Measurements from ENCODE around the gene PLXDC2. TPM values are rescaled to one million over a fixed set of nuclear protein-coding genes. Genes with fewer than 3 reads are reported as not detected.
"Not testable (repeated sequence)": the region's sequence is repeated elsewhere in the genome, so short reads cannot be mapped to it uniquely, and the experiment has no call there.

PLXDC2 gene
- total and polyA plus RNA-seq, 2 donors, result 25.9 to 72.7 TPM

DNA sequence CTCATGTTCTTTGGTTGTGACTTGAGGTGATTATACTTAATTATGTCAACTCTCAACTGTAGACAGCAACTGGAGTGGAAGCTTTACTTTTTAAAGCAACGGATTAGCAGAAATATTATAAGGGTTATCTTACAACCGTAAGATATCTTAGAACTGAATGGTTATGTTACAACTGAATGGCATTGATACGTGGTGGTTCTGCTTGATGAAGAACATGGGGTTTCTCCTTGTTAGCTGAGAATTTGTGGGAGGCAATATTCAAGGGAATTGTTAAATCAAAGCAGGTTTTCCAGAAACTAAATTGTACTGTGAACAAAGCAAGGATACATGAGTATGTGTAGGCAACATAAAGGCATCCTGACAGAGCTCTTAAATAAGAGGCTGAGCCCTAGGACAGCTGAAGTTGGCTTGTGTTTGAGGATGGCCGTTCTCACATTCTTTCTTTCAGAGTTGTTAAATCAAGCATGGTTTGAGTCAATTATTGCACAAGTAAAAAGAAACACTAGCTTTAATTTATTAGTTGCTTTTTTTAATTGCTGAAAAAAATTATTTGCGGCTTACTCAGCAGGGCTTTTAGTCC is 350.0 kb downstream of the PLXDC2 start:
- Histone ChIP-seq H3K4me3 (ENCODE audit: low read depth, low read length) (no peak overlapping the region), H3K4me1 (ENCODE audit: insufficient read depth) (no peaks in the 10 kb centered on the region), H3K36me3 (ENCODE audit: insufficient read depth) (no peaks in the 10 kb centered on the region), H3K27ac (ENCODE audit: low read depth) (no peak overlapping the region)
- DNase-seq (ENCODE audit: extremely low spot score), result no peak
- 83% methylated on average over 5 of the region's 5 CpGs for WGBS

DNA sequence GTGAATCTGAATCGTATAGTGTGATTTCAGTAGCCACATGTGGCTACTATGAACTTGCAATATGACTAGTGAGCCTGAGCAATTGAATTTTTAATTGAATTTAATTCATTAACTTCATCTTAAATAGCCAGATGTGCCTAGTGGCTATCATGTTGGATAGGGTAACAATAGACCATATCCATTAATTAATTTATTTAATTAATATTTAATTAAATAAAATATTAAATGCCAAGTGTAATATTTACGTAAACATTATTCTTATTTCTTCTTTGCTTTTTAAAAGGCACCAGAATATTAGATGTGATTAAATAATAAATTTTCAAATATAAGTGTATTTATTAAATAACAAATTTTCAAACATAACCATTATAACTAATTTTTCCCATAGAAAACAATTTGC is 354.4 kb downstream of the PLXDC2 start:
- no peak overlapping the region for H3K27ac ChIP-seq (ENCODE audit: low read depth)
- 97% methylated on average over 2 of the region's 2 CpGs for WGBS
- no peaks in the 10 kb centered on the region for H3K36me3 ChIP-seq (ENCODE audit: insufficient read depth)
- no peaks in the 10 kb centered on the region for H3K4me1 ChIP-seq (ENCODE audit: insufficient read depth)
- no peak for DNase-seq (ENCODE audit: extremely low spot score)
- no peak overlapping the region for H3K4me3 ChIP-seq (ENCODE audit: low read depth, low read length)

DNA sequence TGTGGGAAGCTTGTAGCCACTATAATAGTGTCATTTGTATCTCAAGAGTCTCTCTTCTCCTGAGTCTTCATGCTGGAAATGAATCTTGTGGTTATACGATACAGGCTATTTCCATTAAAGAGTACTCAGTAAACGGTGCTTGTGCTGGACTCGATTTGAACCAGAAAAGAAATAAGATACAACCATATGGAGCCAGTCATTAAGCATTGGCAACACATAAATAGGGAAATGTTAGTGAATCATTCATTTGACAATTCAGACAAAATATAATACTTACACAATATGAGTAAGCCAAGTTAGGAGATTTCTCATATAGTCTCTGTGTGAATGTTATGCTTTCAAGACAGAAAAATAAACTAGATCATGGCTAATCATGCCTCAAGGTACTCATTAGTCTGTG is 356.8 kb downstream of the PLXDC2 start:
- no peak overlapping the region for H3K27ac ChIP-seq (ENCODE audit: low read depth)
- H3K4me3 ChIP-seq (ENCODE audit: low read depth, low read length), result no peak overlapping the region
- peaks cover 3% of the 10 kb centered on the region for H3K36me3 ChIP-seq (ENCODE audit: insufficient read depth)
- no peak for DNase-seq (ENCODE audit: extremely low spot score)
- H3K4me1 ChIP-seq (ENCODE audit: insufficient read depth), result no peaks in the 10 kb centered on the region
- 74% methylated on average over 3 of the region's 3 CpGs for WGBS

DNA sequence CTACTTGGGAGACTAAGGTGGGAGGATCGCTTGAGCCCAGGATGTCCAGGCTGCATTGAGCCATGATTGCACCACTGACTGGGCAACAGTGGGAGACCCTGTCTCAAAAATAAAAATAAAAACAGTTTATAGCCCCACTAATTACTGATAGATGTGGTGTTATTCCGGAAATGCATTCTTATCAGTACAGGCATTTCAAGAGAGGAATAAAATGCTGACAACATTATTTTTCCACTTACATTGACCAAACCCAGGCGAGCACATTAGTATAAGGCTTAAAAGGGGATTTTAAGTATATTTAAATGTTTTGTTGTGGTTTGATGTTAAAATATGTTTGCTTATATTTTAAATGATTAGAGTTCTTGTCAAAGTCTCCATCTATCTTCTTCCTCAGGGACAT is 359.5 kb downstream of the PLXDC2 start:
- Histone ChIP-seq H3K36me3 (ENCODE audit: insufficient read depth) (peaks cover 4% of the 10 kb centered on the region), H3K4me1 (ENCODE audit: insufficient read depth) (no peaks in the 10 kb centered on the region), H3K4me3 (ENCODE audit: low read depth, low read length) (no peak overlapping the region), H3K27ac (ENCODE audit: low read depth) (no peak overlapping the region)
- DNase-seq (ENCODE audit: extremely low spot score), result no peak
- WGBS, result 77% methylated on average over 3 of the region's 3 CpGs

DNA sequence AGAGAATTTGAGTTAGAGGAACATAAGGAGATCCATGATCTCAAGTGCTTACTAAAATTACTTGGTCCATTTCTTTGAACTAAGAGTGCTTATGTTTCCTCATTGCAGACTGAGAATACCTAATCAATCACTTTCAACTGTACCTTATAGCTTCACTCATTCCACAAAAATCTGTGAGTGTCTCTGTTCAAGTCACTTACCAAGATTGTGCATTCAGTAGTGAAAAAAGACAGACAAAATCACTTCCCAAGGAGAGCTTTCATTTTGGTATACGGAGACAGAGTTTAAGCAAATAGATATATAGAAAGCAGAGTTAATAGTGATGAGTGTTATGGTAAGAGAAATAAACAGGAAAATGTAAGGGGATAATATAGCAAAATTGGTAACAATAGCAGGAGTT is 364.5 kb downstream of the PLXDC2 start:
- DNase-seq (ENCODE audit: extremely low spot score), result no peak
- 95% methylated on average over 1 of the region's 1 CpG for WGBS
- Histone ChIP-seq H3K4me3 (ENCODE audit: low read depth, low read length) (no peak overlapping the region), H3K4me1 (ENCODE audit: insufficient read depth) (no peaks in the 10 kb centered on the region), H3K27ac (ENCODE audit: low read depth) (no peak overlapping the region), H3K36me3 (ENCODE audit: insufficient read depth) (peaks cover 4% of the 10 kb centered on the region)

DNA sequence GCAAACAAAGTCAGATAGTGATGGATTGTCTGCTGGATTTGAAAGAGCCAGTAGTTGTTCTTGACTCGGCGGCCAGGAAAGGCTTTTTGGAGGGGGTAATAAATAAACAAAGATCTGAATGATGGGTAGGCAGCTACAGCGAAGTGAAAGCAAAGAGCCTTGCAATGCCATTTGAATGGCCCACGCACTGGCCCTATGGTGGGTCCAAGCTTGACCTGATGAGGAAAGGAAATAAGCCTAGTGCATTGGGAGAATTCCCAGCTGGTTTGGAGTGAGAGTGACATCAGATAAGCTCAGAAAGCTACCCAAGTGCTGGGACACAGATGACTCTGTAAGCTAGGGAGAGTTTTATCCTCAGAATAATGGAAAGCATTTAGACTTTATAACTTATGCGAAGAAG is 365.2 kb downstream of the PLXDC2 start:
- no peak for DNase-seq (ENCODE audit: extremely low spot score)
- WGBS, result 86% methylated on average over 5 of the region's 5 CpGs
- Histone ChIP-seq H3K4me3 (ENCODE audit: low read depth, low read length) (no peak overlapping the region), H3K4me1 (ENCODE audit: insufficient read depth) (no peaks in the 10 kb centered on the region), H3K36me3 (ENCODE audit: insufficient read depth) (peaks cover 4% of the 10 kb centered on the region), H3K27ac (ENCODE audit: low read depth) (no peak overlapping the region)

DNA sequence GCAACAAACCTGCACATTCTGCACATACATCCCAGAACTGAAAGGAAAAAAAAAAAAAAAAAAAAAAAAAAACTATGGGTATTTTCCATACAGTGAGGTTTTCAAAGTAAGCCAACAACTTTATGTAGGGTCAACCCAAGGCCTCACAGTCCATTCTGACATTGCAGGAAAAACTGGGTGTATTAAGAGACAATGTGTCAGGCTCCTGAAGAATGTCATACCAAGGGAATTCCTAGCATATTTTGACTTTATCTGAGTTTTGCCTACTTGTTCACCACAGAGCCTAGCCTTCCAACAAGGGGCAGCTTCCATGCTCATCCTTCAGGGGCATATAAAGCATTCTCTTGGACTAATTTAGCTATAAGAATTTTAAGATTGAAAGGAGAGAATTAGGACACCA is 368.9 kb downstream of the PLXDC2 start:
- Histone ChIP-seq H3K27ac (ENCODE audit: low read depth) (no peak overlapping the region), H3K4me1 (ENCODE audit: insufficient read depth) (no peaks in the 10 kb centered on the region), H3K4me3 (ENCODE audit: low read depth, low read length) (no peak overlapping the region), H3K36me3 (ENCODE audit: insufficient read depth) (no peaks in the 10 kb centered on the region)
- no peak for DNase-seq (ENCODE audit: extremely low spot score)

DNA sequence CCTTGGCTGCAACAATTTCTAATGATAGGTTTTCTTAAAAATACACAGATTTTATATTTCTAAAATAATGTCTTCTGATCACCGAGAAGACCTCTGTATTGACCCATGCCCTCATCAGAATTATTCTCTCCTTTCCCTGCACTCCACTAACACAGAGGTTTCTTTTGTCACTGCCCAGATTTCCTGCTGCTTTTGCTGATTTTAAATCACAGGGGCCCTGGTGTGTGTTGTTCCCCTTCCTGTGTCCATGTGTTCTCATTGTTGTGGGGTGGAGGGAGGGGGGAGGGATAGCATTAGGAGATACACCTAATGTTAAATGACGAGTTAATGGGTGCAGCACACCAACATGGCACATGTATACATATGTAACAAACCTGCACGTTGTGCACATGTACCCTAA is 375.2 kb downstream of the PLXDC2 start:
- H3K4me3 ChIP-seq (ENCODE audit: low read depth, low read length); DNase-seq (ENCODE audit: extremely low spot score); H3K4me1 ChIP-seq (ENCODE audit: insufficient read depth); H3K36me3 ChIP-seq (ENCODE audit: insufficient read depth); H3K27ac ChIP-seq (ENCODE audit: low read depth): not testable (repeated sequence)
- 71% methylated on average over 3 of the region's 3 CpGs for WGBS

DNA sequence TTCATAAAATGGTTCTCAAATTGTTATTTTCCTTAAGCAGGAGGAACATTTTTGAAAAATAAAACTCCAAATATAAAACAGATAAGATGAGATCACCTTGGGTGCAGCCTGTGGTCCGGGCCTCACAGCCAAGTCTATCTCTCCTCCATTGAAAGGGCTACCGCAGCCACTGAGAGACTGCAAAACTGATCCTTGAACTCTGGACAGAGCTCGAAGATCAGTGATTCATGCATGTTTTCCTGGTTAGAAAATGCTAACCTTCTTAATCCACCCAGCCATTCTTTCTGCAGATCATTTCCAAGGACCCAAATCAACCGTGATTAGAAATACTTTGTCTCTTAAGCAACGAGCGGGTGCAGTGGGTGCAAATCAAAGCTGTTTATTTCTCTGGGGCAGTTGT is 378.8 kb downstream of the PLXDC2 start:
- DNase-seq (ENCODE audit: extremely low spot score), result no peak
- H3K36me3 ChIP-seq (ENCODE audit: insufficient read depth), result no peaks in the 10 kb centered on the region
- H3K4me1 ChIP-seq (ENCODE audit: insufficient read depth), result no peaks in the 10 kb centered on the region
- H3K4me3 ChIP-seq (ENCODE audit: low read depth, low read length), result no peak overlapping the region
- H3K27ac ChIP-seq (ENCODE audit: low read depth), result no peak overlapping the region
- WGBS, result 90% methylated on average over 6 of the region's 6 CpGs

DNA sequence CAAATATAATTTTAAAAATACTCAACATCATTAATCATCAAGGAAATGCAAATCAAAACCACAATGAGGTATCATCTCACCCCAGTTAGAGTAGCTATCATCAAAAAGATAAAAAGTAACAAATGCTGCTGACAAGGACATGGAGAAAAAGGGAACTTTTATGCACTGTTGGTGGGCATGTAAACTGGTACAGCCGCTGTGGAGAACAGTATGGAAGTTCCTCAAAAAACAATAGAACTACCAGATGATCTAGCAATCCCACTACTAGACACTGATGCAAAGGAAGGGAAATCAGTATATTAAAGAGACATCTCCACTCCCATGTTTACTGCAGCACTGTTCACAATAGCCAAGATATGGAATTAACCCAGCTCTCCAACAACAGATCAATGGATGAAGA is 384.5 kb downstream of the PLXDC2 start:
- H3K4me3 ChIP-seq (ENCODE audit: low read depth, low read length), result no peak overlapping the region
- 82% methylated on average over 1 of the region's 1 CpG for WGBS
- no peaks in the 10 kb centered on the region for H3K36me3 ChIP-seq (ENCODE audit: insufficient read depth)
- no peak for DNase-seq (ENCODE audit: extremely low spot score)
- no peaks in the 10 kb centered on the region for H3K4me1 ChIP-seq (ENCODE audit: insufficient read depth)
- no peak overlapping the region for H3K27ac ChIP-seq (ENCODE audit: low read depth)

DNA sequence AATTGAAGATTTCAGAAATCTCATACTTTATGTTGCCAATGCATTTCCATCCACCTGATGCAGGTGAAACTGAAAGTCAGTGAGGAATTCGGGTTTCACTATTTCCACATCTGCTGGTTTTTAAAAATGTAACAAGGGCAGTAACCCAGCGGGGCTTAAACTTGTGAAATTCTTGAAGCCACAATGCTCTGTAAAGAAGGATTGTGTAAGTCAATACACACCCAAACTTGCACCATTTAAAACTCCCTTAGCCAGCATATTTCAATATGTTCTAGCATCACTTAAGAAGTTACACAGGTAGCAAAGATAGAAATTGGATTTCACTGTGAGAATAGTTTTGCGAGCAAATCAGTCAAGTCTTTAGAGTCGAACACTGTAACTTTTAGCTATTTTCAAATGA is 386.1 kb downstream of the PLXDC2 start:
- WGBS, result 98% methylated on average over 4 of the region's 4 CpGs

DNA sequence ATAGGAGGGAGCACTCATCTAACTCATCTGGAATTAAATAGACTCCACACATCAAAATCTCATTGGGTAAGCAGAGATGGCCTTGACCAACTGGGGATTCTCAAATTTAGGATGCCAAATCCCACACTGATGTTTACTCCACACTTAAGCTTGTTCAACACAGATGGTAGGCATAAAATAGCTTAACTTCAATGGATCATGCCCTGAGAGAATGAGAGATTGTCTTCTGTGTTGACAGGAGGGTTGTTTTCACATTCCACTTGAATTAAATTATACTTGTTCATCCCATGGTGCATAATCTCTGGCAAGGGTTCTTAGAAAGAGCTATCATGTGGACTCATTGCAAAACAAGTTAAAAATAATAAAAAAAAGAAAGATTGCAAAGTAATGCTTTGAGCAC is 391.4 kb downstream of the PLXDC2 start:
- Histone ChIP-seq H3K4me1 (ENCODE audit: insufficient read depth) (no peaks in the 10 kb centered on the region), H3K36me3 (ENCODE audit: insufficient read depth) (no peaks in the 10 kb centered on the region), H3K27ac (ENCODE audit: low read depth) (no peak overlapping the region), H3K4me3 (ENCODE audit: low read depth, low read length) (no peak overlapping the region)
- DNase-seq (ENCODE audit: extremely low spot score), result no peak

More for the DNA sequence above, 386.1 kb downstream of the PLXDC2 start:
- no peak for DNase-seq (ENCODE audit: extremely low spot score)
- Histone ChIP-seq H3K4me1 (ENCODE audit: insufficient read depth) (no peaks in the 10 kb centered on the region), H3K36me3 (ENCODE audit: insufficient read depth) (no peaks in the 10 kb centered on the region), H3K4me3 (ENCODE audit: low read depth, low read length) (no peak overlapping the region), H3K27ac (ENCODE audit: low read depth) (no peak overlapping the region)

DNA sequence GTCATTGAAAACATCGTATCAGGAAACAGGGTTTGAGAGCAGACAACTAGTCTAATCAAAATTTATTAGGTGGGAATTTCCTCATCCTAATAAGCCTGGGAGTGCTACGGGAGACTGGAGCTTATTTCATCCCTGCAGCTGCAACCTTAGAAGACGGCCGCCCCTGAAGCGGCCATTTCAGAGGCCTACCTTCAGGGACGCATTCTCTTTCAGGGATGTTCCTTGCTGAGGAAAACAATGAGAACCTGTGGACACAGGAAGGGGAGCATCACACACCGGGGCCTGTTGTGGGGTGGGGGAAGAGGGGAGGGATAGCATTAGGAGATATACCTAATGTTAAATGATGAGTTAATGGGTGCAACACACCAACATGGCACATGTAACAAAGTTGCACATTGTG is 392.9 kb downstream of the PLXDC2 start:
- WGBS, result 96% methylated on average over 7 of the region's 7 CpGs
- not testable (repeated sequence) for H3K4me3 ChIP-seq (ENCODE audit: low read depth, low read length); H3K4me1 ChIP-seq (ENCODE audit: insufficient read depth)

DNA sequence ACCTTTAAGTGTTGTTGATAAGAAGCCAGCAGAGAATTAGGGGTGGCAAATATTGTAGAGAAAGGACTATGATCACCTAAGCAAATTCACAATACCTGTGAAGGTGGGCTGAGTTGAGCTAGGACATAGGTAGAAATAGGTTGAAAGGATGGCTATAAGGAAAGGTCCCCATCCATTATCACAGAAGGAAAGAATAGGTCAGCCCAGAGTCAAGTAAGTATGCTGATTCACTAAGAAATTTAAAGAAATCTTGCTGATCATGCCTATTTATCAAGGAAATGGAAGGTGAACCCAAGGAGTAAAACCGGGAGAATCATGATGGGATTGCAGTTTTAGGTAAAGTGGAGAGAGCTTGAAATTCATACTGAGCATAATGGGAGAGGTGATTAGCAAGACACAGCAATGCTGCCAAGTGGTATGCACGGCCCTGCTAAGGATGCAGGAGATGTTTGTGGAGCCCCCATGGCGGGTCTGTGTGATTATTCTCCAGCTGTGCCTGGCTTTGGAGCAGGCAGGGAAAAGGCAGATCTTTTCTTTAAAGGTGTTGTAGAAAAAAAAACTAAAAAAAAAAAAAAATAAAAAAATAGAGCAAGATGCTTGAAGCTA is 399.4 kb downstream of the PLXDC2 start:
- WGBS, result 79% methylated on average over 3 of the region's 3 CpGs

More for the DNA sequence above, 392.9 kb downstream of the PLXDC2 start:
- DNase-seq (ENCODE audit: extremely low spot score); H3K36me3 ChIP-seq (ENCODE audit: insufficient read depth); H3K27ac ChIP-seq (ENCODE audit: low read depth): not testable (repeated sequence)

DNA sequence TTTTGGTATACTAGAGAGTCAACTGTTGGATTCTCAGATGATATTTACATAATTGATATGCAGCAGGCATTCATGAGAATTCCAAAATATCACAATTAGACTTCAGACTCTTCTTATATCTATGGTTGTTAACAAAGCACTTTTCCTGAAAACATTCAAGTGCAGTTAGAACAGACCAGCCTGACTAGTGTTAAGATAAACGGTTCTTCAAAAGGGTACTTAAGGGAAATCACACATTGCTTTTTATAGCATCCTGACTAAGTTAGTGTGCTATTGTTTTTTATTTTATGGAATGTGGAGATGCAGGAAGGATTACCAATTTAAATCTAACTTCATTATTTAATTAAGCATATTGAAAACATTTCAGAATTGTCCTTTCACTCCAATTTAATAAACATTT is 405.1 kb downstream of the PLXDC2 start:
- WGBS, result 18% methylated on average over 1 of the region's 1 CpG
- Histone ChIP-seq H3K27ac (ENCODE audit: low read depth) (no peak overlapping the region), H3K4me3 (ENCODE audit: low read depth, low read length) (no peak overlapping the region), H3K4me1 (ENCODE audit: insufficient read depth) (no peaks in the 10 kb centered on the region), H3K36me3 (ENCODE audit: insufficient read depth) (no peaks in the 10 kb centered on the region)
- no peak for DNase-seq (ENCODE audit: extremely low spot score)

More for the DNA sequence above, 399.4 kb downstream of the PLXDC2 start:
- Histone ChIP-seq H3K36me3 (ENCODE audit: insufficient read depth) (peaks cover 2% of the 10 kb centered on the region), H3K4me3 (ENCODE audit: low read depth, low read length) (no peak overlapping the region), H3K4me1 (ENCODE audit: insufficient read depth) (no peaks in the 10 kb centered on the region), H3K27ac (ENCODE audit: low read depth) (no peak overlapping the region)
- no peak for DNase-seq (ENCODE audit: extremely low spot score)

Measured in urinary bladder (tissue), 4 donors.